Heart left ventricle (tissue), 16 donors: ENCODE data around the gene KRT85. TPM values are rescaled to one million over a fixed set of nuclear protein-coding genes. Genes with fewer than 3 reads are reported as not detected.
"Not testable (repeated sequence)": the region's sequence is repeated elsewhere in the genome, so short reads cannot be mapped to it uniquely, and the experiment has no call there.

ENCODE experiments used
- ATAC-seq, 4 donors: fragments of 200-7000 bp; cut with Tn5 transposase; one replicate each; pipeline ENCODE4 v1.9.1; 2020 to 2022; ENCODE audit warnings: moderate library complexity in 4 of 4, mild to moderate bottlenecking in 3 of 4, moderate number of reproducible peaks in 1 of 4
- DNase-seq, 5 donors: peaks; one replicate each; pipeline ENCODE4 v3.0.0-alpha.2; 2020
- H3K27ac ChIP-seq, 12 donors: fragments of 200-600 bp; sonication (generic) in 4 of 12; one replicate each; pipeline versions ENCODE4 v1.5.0 to v1.8.0; 2016 to 2022; ENCODE audit warnings: mild to moderate bottlenecking in 2 of 12
- H3K27me3 ChIP-seq, 9 donors: fragments of 200-600 bp; sonication (generic) in 2 of 9; one replicate each; pipeline versions ENCODE4 v1.5.1 to v1.8.0; 2016 to 2022; ENCODE audit warnings: mild to moderate bottlenecking in 3 of 9
- H3K36me3 ChIP-seq, 9 donors: fragments of 200-600 bp; sonication (generic) in 2 of 9; one replicate each; pipeline versions ENCODE4 v1.5.0 to v1.8.0; 2018 to 2022; ENCODE audit warnings: mild to moderate bottlenecking in 2 of 9
- H3K4me1 ChIP-seq, 12 donors: fragments of 200-600 bp; sonication (generic) in 4 of 12; one replicate each; pipeline versions ENCODE4 v1.5.0 to v1.8.0; 2016 to 2022; ENCODE audit warnings: mild to moderate bottlenecking in 3 of 12
- H3K4me3 ChIP-seq, 12 donors: fragments of 200-600 bp; sonication (generic) in 4 of 12; one replicate each; pipeline versions ENCODE4 v1.5.0 to v1.8.0; 2017 to 2022; ENCODE audit warnings: mild to moderate bottlenecking in 9 of 12, moderate library complexity in 4 of 12
- H3K9me3 ChIP-seq, 12 donors: fragments of 200-600 bp; sonication (generic) in 4 of 12; one replicate each; pipeline versions ENCODE4 v1.5.0 to v1.8.0; 2016 to 2022; ENCODE audit warnings: mild to moderate bottlenecking in 1 of 12
- POLR2A ChIP-seq, 2 donors: fragments of 450-650 bp; IDR thresholded peaks; one replicate each; pipeline ENCODE4 v1.6.1; 2017; ENCODE audit warnings: antibody characterized with exemption in 2 of 2, mild to moderate bottlenecking in 2 of 2, moderate library complexity in 2 of 2
- WGBS, 4 donors: extraction: QIAGEN DNeasy Blood & Tissue Kit in 2 of 4; methylation state at CpG; one replicate each; pipeline versions ENCODE4 v1.1.5 to v1.1.7; 2013 to 2018; 5-methylcytosine and 5-hydroxymethylcytosine counted together
- intact Hi-C, 10 donors: fragments of 100-400 bp; cut with DNase I; formaldehyde crosslinking; loops; one replicate each; pipeline versions ENCODE4 v1.11.1 to v1.14.2; 2022
- polyA plus RNA-seq, 2 donors: library from polyadenylated mRNA; stranded (reverse); fragments of 200-250 nt; gene quantifications; one replicate each; pipeline ENCODE4 v1.2.3, GENCODE V29; 2013
- total RNA-seq, 9 donors: library from RNA; depleted of rRNA in 2 of 9; stranded (reverse); fragments of >200 nt in 2 of 9; fragmentation: NEBNext Ultra II Directional in 3 of 9; extraction: Animal tissue kit (Norgen Biotek cat#: 25700) in 3 of 9; gene quantifications; one replicate each; pipeline versions ENCODE4 v1.1.0 to v1.2.4, GENCODE V29; 2016 to 2023
- TF ChIP-seq, protein P1 (sequence below), 12 donors: fragments of 200-600 bp; sonication (generic) in 4 of 12; IDR thresholded peaks; one replicate each; pipeline versions ENCODE4 v1.5.0 to v1.8.0; 2018 to 2022; ENCODE audit warnings: antibody characterized with exemption in 12 of 12, mild to moderate bottlenecking in 5 of 12
- donor health status: ischemic (EF 13 %, LVEDD 7.1; RV severe dilation, severe dysfunction).
- donor health status: healthy with polysubstance abuse.
- donor health status: DM: no; HTN: yes; CAD: no.
- donor health status: DM: no; HTN: no; CAD: no.
- donor health status: ischemic (EF 25% LVEDD 6.9; RV normal size, moderate dysfunction).
- donor health status: ischemic (EF 25% LVEDD 5.7; RV mildly dilated, moderate dysfunction).
- donor health status: healthy.
- donor health status: DM: yes; HTN: yes; CAD: no.
- donor health status: ischemic (EF 35%, LVEDD 5.7; RV mildly dilated, moderate dysfunction).
- donor health status: nonischemic (EF 11% LVEDD 7.7; RV severe dilation, severe dysfunction).
- donor health status: DM: yes; HTN: yes; CAD: no.
- donor health status: PGD.
- donor health status: ischemic (EF 29% LVEDD 5.4; RV normal size, mild dysfunction).
- donor health status: nonischemic (EF 23%, LVEDD 6.1; RV moderate dilation, normal function).

Gene KRT85
- total and polyA plus RNA-seq, 11 donors: not detected

DNA sequence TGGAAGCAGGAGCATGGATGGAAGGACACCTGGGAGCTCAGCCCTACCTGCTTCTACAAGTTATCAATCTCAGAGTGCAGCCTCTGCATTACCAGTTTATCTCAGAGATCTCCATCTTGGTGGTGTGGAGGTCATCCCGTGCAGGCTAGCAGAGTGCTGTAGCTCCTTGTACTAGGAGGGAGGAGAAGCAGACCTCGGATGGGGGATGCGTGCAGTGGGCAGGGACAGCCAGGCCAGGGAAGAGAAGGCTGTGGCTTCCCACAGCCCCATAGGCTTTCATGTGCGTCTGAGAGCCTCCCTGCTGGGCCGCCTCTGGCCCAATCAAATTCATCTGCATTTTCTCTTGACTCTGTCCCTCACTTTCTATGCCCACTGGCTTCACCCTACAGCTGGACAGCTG, 47.7 kb upstream of the KRT85 start:
- H3K4me1 ChIP-seq: peaks cover 0 to 21% (median 0%) of the 10 kb centered on the region in 12 donors
- no peak for ATAC-seq
- DNase-seq: no peak
- TF ChIP-seq, protein P1, sequence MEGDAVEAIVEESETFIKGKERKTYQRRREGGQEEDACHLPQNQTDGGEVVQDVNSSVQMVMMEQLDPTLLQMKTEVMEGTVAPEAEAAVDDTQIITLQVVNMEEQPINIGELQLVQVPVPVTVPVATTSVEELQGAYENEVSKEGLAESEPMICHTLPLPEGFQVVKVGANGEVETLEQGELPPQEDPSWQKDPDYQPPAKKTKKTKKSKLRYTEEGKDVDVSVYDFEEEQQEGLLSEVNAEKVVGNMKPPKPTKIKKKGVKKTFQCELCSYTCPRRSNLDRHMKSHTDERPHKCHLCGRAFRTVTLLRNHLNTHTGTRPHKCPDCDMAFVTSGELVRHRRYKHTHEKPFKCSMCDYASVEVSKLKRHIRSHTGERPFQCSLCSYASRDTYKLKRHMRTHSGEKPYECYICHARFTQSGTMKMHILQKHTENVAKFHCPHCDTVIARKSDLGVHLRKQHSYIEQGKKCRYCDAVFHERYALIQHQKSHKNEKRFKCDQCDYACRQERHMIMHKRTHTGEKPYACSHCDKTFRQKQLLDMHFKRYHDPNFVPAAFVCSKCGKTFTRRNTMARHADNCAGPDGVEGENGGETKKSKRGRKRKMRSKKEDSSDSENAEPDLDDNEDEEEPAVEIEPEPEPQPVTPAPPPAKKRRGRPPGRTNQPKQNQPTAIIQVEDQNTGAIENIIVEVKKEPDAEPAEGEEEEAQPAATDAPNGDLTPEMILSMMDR (IDR thresholded peaks at IDR 0.05): no peak
- TF ChIP-seq POLR2A (IDR thresholded peaks at IDR 0.05): no peak
- H3K36me3 ChIP-seq: no peaks in the 10 kb centered on the region
- H3K27me3 ChIP-seq: no peaks in the 10 kb centered on the region
- no peaks in the 10 kb centered on the region for H3K9me3 ChIP-seq
- no peak overlapping the region for H3K27ac ChIP-seq
- 78 to 82% (median 81%) methylated on average over 5 of the region's 5 CpGs for WGBS, 4 donors
- no peak overlapping the region for H3K4me3 ChIP-seq
- intact Hi-C loops: loop anchor here in 1 of 10 donors (10.0 kb wide), 1 partner anchor 80 kb away; the partner anchor contains the start of gene KRT6A

DNA sequence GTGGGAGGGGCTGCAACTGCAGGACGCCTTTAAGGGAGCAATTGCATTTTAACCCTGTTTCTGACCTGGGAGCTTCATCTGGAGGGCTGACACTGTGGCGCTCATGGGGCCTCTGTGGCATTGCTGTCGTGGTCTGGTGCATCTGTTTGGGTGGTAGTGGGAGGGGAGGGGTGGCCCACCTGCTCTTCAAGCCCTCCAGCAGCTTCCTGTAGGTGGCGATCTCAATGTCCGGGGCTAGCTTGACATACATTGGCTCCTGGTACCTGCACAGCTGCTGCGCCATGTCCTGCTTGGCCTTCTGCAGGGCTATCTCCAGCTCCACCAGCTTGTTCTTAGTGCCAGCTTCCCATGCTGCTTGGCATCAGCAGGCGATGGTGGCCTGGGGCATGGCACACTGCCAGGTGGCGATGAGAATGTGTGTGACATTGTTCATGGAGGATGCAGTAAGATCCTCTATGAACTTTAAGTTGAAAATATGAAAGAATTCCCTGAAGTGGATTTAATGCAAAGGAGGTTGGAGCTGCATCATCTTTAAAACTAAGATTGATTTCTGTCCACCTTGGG, 46.6 kb upstream of the KRT85 start:
- DNase-seq (no peak), ATAC-seq (no peak)
- Histone ChIP-seq H3K27ac (no peak overlapping the region), H3K9me3 (no peaks in the 10 kb centered on the region), H3K27me3 (no peaks in the 10 kb centered on the region), H3K36me3 (no peaks in the 10 kb centered on the region), H3K4me3 (no peak overlapping the region), H3K4me1 (peaks cover 0 to 21% (median 0%) of the 10 kb centered on the region in 12 donors)
- WGBS, 4 donors: 60 to 72% (median 66%) methylated on average over 6 to 8 of the region's 8 CpGs
- no peak for TF ChIP-seq POLR2A (IDR thresholded peaks at IDR 0.05)
- TF ChIP-seq, protein P1 (IDR thresholded peaks at IDR 0.05): no peak
- intact Hi-C loops: loop anchor here in 1 of 10 donors (10.0 kb wide), 1 partner anchor 81 kb away; the partner anchor contains the start of gene KRT6A

DNA sequence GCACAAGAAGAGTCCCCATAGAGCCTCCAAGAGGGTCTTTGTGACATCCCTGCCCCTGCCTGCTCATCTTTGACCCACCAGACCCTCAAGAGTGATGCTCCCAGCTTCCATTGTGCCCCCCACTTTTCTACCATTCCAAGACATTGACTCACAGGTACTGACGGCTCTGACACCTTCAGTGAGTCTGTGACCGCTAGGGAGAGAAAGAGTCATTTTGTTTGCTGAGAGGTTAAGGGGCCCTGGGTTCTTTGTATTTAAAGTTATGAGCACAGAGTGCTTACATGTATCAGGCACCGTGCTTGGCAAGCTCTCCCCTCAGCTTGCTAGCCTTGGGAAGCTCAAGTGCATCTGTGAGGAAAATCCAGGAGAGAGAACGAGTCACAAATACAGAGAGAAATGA, 45.9 kb upstream of the KRT85 start:
- intact Hi-C loops: loop anchor here in 1 of 10 donors (10.0 kb wide), 1 partner anchor 82 kb away; the partner anchor contains the start of gene KRT6A
- Histone ChIP-seq H3K27me3 (peaks cover 0 to 2% (median 0%) of the 10 kb centered on the region in 9 donors), H3K4me3 (no peak overlapping the region), H3K27ac (no peak overlapping the region), H3K36me3 (no peaks in the 10 kb centered on the region), H3K4me1 (peaks cover 0 to 21% (median 0%) of the 10 kb centered on the region in 12 donors), H3K9me3 (no peaks in the 10 kb centered on the region)
- DNase-seq (no peak), ATAC-seq (no peak)
- no peak for TF ChIP-seq POLR2A (IDR thresholded peaks at IDR 0.05)
- TF ChIP-seq, protein P1 (IDR thresholded peaks at IDR 0.05): no peak
- 40 to 62% (median 53%) methylated on average over 4 of the region's 4 CpGs for WGBS, 4 donors

DNA sequence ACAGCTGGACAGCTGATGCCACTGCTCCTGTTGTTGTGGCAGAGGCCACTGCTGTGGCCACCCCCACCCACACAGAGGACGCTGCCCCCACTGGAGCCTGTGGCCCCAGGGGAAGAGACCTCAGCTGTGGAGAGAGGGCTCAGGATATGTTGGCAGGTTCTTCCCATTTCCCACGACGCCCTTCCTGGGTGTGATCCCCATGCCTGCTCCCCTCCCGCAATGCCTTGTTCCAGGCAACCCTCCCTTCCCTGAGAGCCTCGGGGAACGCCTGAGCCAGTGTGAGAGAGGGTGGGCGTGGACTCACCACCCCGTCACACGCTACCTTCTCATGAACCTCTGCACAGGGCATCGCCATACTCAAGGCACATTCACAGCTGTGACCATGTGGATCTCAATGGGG, 44.5 kb upstream of the KRT85 start:
- ATAC-seq (no peak), DNase-seq (no peak)
- 74 to 88% (median 83%) methylated on average over 9 to 10 of the region's 10 CpGs for WGBS, 4 donors
- Histone ChIP-seq H3K36me3 (no peaks in the 10 kb centered on the region), H3K4me1 (peaks cover 0 to 13% (median 0%) of the 10 kb centered on the region in 12 donors), H3K4me3 (no peak overlapping the region), H3K9me3 (no peaks in the 10 kb centered on the region), H3K27ac (no peak overlapping the region), H3K27me3 (peaks cover 0 to 6% (median 0%) of the 10 kb centered on the region in 9 donors)
- intact Hi-C loops: loop anchor here in 1 of 10 donors (10.0 kb wide), 1 partner anchor 83 kb away; the partner anchor contains the start of gene KRT6A
- TF ChIP-seq, protein P1 (IDR thresholded peaks at IDR 0.05): no peak
- no peak for TF ChIP-seq POLR2A (IDR thresholded peaks at IDR 0.05)

DNA sequence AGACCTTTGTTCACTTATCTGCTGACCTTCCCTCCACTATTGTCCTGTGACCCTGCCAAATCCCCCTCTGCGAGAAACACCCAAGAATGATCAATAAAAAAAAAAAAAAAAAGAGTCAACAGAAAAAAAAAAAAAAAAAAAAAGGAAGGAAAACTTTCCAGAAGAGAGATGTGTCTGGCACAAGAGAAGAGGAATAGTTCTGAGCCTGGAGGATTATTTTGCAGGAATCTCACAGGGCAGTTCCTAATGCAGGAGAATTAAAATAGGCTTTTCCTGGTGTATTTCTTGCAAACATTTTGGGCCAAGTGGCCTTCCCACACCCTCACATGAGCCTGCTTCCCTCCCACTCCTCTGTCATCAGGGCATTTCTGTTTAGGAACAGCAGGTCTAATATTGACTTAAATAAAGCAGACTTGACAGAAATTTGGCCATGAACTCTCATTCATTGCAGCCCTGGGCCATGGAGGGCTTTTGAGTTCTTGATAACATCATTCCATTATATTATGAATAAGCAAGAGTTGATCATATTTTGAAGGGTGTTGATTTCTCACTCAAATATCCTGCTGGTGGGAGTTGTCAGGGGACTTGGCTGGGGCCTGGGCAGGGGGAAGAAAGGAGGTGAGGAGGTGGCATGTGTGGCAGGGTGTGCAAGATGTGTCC, 43.4 kb upstream of the KRT85 start:
- not testable (repeated sequence) for H3K36me3 ChIP-seq, H3K27ac ChIP-seq, H3K4me3 ChIP-seq, ATAC-seq, H3K27me3 ChIP-seq, DNase-seq, H3K9me3 ChIP-seq, H3K4me1 ChIP-seq
- intact Hi-C loops: loop anchor here in 1 of 10 donors (10.0 kb wide), 1 partner anchor 84 kb away; the partner anchor contains the start of gene KRT6A
- WGBS, 4 donors: 40 to 56% methylated on average over 1 of the region's 1 CpG; no CpG with 5 or more reads in 2 of the 4 donors
